RWPE2 (cell line): ENCODE data around the gene TTI1.

Experiments
- ATAC-seq: fragments of 200-7000 bp; cut with Tn5 transposase; 3 replicates; pipeline ENCODE4 v1.9.1; 2021; ENCODE audit warnings: low read depth
- DNase-seq: peaks from one replicate; pipeline ENCODE4 v3.0.0-alpha.2; 2020; ENCODE audit warnings: low spot score
- H3K27ac ChIP-seq: fragments of 450-650 bp; 2 replicates; pipeline ENCODE4 v1.5.1; 2017; ENCODE audit warnings: mild to moderate bottlenecking; ENCODE audit not compliant: poor library complexity, severe bottlenecking
- H3K27me3 ChIP-seq: fragments of 250-450 bp; sonication (Bioruptor Pico); 2 replicates; pipeline ENCODE4 v1.5.1; 2021; ENCODE audit warnings: mild to moderate bottlenecking, moderate library complexity; ENCODE audit not compliant: insufficient read depth, poor library complexity, severe bottlenecking
- H3K36me3 ChIP-seq: fragments of 250-450 bp; sonication (Bioruptor Pico); 2 replicates; pipeline ENCODE4 v1.5.1; 2020; ENCODE audit warnings: low read depth, mild to moderate bottlenecking, moderate library complexity
- H3K4me1 ChIP-seq: fragments of 250-450 bp; sonication (Bioruptor Pico); 2 replicates; pipeline ENCODE4 v1.5.1; 2021; ENCODE audit warnings: mild to moderate bottlenecking, moderate library complexity; ENCODE audit not compliant: insufficient read depth, poor library complexity, severe bottlenecking
- H3K4me3 ChIP-seq: fragments of 250-450 bp; sonication (Bioruptor Pico); 2 replicates; pipeline ENCODE4 v1.5.1; 2021; ENCODE audit warnings: mild to moderate bottlenecking, moderate library complexity; ENCODE audit not compliant: severe bottlenecking
- H3K9me3 ChIP-seq: fragments of 250-450 bp; sonication (Bioruptor Pico); 2 replicates; pipeline ENCODE4 v1.5.1; 2021; ENCODE audit warnings: mild to moderate bottlenecking, moderate library complexity; ENCODE audit not compliant: severe bottlenecking
- CTCF ChIP-seq: fragments of 450-650 bp; IDR thresholded peaks from one replicate; pipeline ENCODE4 v1.5.1; 2017; ENCODE audit warnings: mild to moderate bottlenecking, moderate library complexity; ENCODE audit not compliant: poor library complexity, severe bottlenecking

Gene TTI1

GRCh38 chr20:38067717-38068365 is 34.6 kb upstream of the TTI1 start:
- Histone ChIP-seq H3K27me3 (no peaks in the 10 kb centered on the region), H3K27ac (no peak overlapping the region), H3K4me1 (no peaks in the 10 kb centered on the region), H3K36me3 (peaks cover 100% of the 10 kb centered on the region), H3K4me3 (no peak overlapping the region), H3K9me3 (no peaks in the 10 kb centered on the region)
- DNase-seq (no peak), ATAC-seq (no peak)
- TF ChIP-seq CTCF: no peak

- Histone ChIP-seq H3K4me1 (no peaks in the 10 kb centered on the region), H3K4me3 (no peak overlapping the region), H3K27me3 (no peaks in the 10 kb centered on the region), H3K9me3 (no peaks in the 10 kb centered on the region), H3K36me3 (peaks cover 100% of the 10 kb centered on the region), H3K27ac (no peak overlapping the region)
- DNase-seq: no peak
- ATAC-seq: no peak
- no peak for TF ChIP-seq CTCF
Observed at GRCh38 chr20:38066969-38067716, 33.9 kb upstream of the TTI1 start.

GRCh38 chr20:38065764-38066375 is 32.6 kb upstream of the TTI1 start:
- Histone ChIP-seq H3K4me1 (peaks cover 2% of the 10 kb centered on the region), H3K4me3 (no peak overlapping the region), H3K36me3 (peaks cover 100% of the 10 kb centered on the region), H3K27ac (no peak overlapping the region), H3K9me3 (no peaks in the 10 kb centered on the region), H3K27me3 (no peaks in the 10 kb centered on the region)
- DNase-seq: no peak
- ATAC-seq: no peak
- no peak for TF ChIP-seq CTCF

GRCh38 chr20:38063911-38064530 is 30.8 kb upstream of the TTI1 start:
- TF ChIP-seq CTCF: no peak
- H3K27ac ChIP-seq: no peak overlapping the region
- H3K27me3 ChIP-seq: no peaks in the 10 kb centered on the region
- no peak overlapping the region for H3K4me3 ChIP-seq
- peaks cover 100% of the 10 kb centered on the region for H3K36me3 ChIP-seq
- DNase-seq (no peak), ATAC-seq (no peak)
- H3K4me1 ChIP-seq: peaks cover 18% of the 10 kb centered on the region
- no peaks in the 10 kb centered on the region for H3K9me3 ChIP-seq
